Liver (tissue), 9 donors: ENCODE results near the gene FAM149B1. TPM values are rescaled to one million over a fixed set of nuclear protein-coding genes. Genes with fewer than 3 reads are reported as not detected.
A peak's percentile ranks its signal among the peaks of the same experiment; 100 is the strongest.

Experiments used
- DNase-seq: peaks from one replicate; pipeline ENCODE4 v3.0.0-alpha.2; 2017; ENCODE audit warnings: low spot score
- H3K27ac ChIP-seq, 2 donors: one replicate each; pipeline ENCODE4 v1.7.0; 2013; ENCODE audit warnings: inconsistent platforms in 2 of 2, low read length in 2 of 2, control low read depth in 1 of 2, low read depth in 1 of 2, mild to moderate bottlenecking in 1 of 2
- H3K27me3 ChIP-seq, 4 donors: one replicate each; pipeline versions ENCODE4 v1.6.1 to v1.7.0; 2013; ENCODE audit warnings: low read length in 3 of 4, inconsistent platforms in 1 of 4, mild to moderate bottlenecking in 1 of 4, moderate library complexity in 1 of 4; ENCODE audit not compliant: control insufficient read depth in 4 of 4, insufficient read depth in 4 of 4
- H3K36me3 ChIP-seq, 4 donors: one replicate each; pipeline versions ENCODE4 v1.6.1 to v1.7.0; 2013; ENCODE audit warnings: low read length in 3 of 4, mild to moderate bottlenecking in 3 of 4, low read depth in 1 of 4, moderate library complexity in 1 of 4; ENCODE audit not compliant: control insufficient read depth in 4 of 4, insufficient read depth in 3 of 4
- H3K4me1 ChIP-seq, 4 donors: one replicate each; pipeline versions ENCODE4 v1.6.1 to v1.7.0; 2013; ENCODE audit warnings: low read length in 3 of 4, mild to moderate bottlenecking in 3 of 4, moderate library complexity in 1 of 4; ENCODE audit not compliant: control insufficient read depth in 4 of 4, insufficient read depth in 4 of 4
- H3K4me3 ChIP-seq, 3 donors: one replicate each; pipeline versions ENCODE4 v1.6.1 to v1.7.0; 2013; ENCODE audit warnings: low read length in 3 of 3, control low read depth in 1 of 3, low read depth in 1 of 3, mild to moderate bottlenecking in 1 of 3
- H3K9ac ChIP-seq, 2 donors: one replicate each; pipeline ENCODE4 v1.7.0; 2013; ENCODE audit warnings: low read length in 2 of 2, mild to moderate bottlenecking in 2 of 2, moderate library complexity in 2 of 2, control low read depth in 1 of 2, low read depth in 1 of 2
- H3K9me3 ChIP-seq, 4 donors: one replicate each; pipeline versions ENCODE4 v1.6.1 to v1.7.0; 2013; ENCODE audit warnings: low read length in 3 of 4; ENCODE audit not compliant: control insufficient read depth in 4 of 4
- EGR1 ChIP-seq, 2 donors: IDR thresholded peaks; 2 replicates each; pipeline ENCODE4 v1.6.1; 2016 to 2018; ENCODE audit warnings: antibody characterized with exemption in 2 of 2, low read depth in 2 of 2
- FOXA1 ChIP-seq: IDR thresholded peaks from 2 replicates; pipeline ENCODE4 v1.6.1; 2016; ENCODE audit warnings: antibody characterized with exemption
- FOXA2 ChIP-seq: IDR thresholded peaks from 2 replicates; pipeline ENCODE4 v1.6.1; 2016; ENCODE audit warnings: antibody characterized with exemption
- GABPA ChIP-seq, 2 donors: IDR thresholded peaks in 1 of 2; conservative IDR thresholded peaks in 1 of 2; 2 replicates each; pipeline ENCODE4 v1.6.1; 2016; ENCODE audit warnings: antibody characterized with exemption in 2 of 2, mild to moderate bottlenecking in 1 of 2, moderate library complexity in 1 of 2
- HNF4A ChIP-seq, 2 donors: conservative IDR thresholded peaks; 2 replicates each; pipeline ENCODE4 v1.6.1; 2016; ENCODE audit warnings: antibody characterized with exemption in 2 of 2, mild to moderate bottlenecking in 2 of 2
- HNF4G ChIP-seq: IDR thresholded peaks from 2 replicates; pipeline ENCODE4 v1.6.1; 2016; ENCODE audit warnings: antibody characterized with exemption
- JUND ChIP-seq, 2 donors: IDR thresholded peaks; 2 replicates each; pipeline ENCODE4 v1.6.1; 2016; ENCODE audit warnings: antibody characterized with exemption in 2 of 2
- NR2F2 ChIP-seq: IDR thresholded peaks from 2 replicates; pipeline ENCODE4 v1.6.1; 2016; ENCODE audit warnings: antibody characterized with exemption
- RAD21 ChIP-seq, 2 donors: IDR thresholded peaks; 2 replicates each; pipeline ENCODE4 v1.6.1; 2016; ENCODE audit warnings: antibody characterized with exemption in 2 of 2, mild to moderate bottlenecking in 2 of 2
- RXRA ChIP-seq, 2 donors: IDR thresholded peaks; 2 replicates each; pipeline ENCODE4 v1.6.1; 2017 to 2018; ENCODE audit warnings: antibody characterized with exemption in 2 of 2, mild to moderate bottlenecking in 1 of 2
- SP1 ChIP-seq: IDR thresholded peaks from 2 replicates; pipeline ENCODE4 v1.6.1; 2018; ENCODE audit warnings: antibody characterized with exemption, mild to moderate bottlenecking
- TAF1 ChIP-seq: conservative IDR thresholded peaks from 2 replicates; pipeline ENCODE4 v1.6.1; 2016; ENCODE audit warnings: antibody characterized with exemption, mild to moderate bottlenecking
- YY1 ChIP-seq: IDR thresholded peaks from 2 replicates; pipeline ENCODE4 v1.6.1; 2016; ENCODE audit warnings: antibody characterized with exemption, mild to moderate bottlenecking
- WGBS: extraction: QIAGEN DNeasy Blood & Tissue Kit; methylation state at CpG from one replicate; pipeline ENCODE4 v1.1.7; 2013; 5-methylcytosine and 5-hydroxymethylcytosine counted together
- polyA plus RNA-seq, 2 donors: library from polyadenylated mRNA; stranded (reverse) in 1 of 2; unstranded in 1 of 2; fragments of 200-250 nt in 1 of 2; fragments of >200 nt in 1 of 2; fragmentation: Nextera tagmentation in 1 of 2; extraction: Ambion mirVana in 1 of 2; gene quantifications; one replicate each; pipeline versions ENCODE4 v1.2.1 to v1.2.3, GENCODE V29; 2013 to 2015
- total RNA-seq, 2 donors: library from RNA; depleted of rRNA; stranded (reverse); fragments of >200 nt; gene quantifications; one replicate each; pipeline ENCODE4 v1.2.3, GENCODE V29; 2014
- TF ChIP-seq, protein P1 (sequence below): IDR thresholded peaks from 2 replicates; pipeline ENCODE4 v1.6.1; 2016; ENCODE audit warnings: antibody characterized with exemption
- TF ChIP-seq, protein P2 (sequence below): IDR thresholded peaks from 2 replicates; pipeline ENCODE4 v1.6.1; 2016; ENCODE audit warnings: antibody characterized with exemption
- TF ChIP-seq, protein P3 (sequence below): fragments of 150-350 bp; IDR thresholded peaks from 2 replicates; pipeline ENCODE4 v1.5.1; 2017; ENCODE audit warnings: improper control_type of control experiment, low read depth, low read length; ENCODE audit not compliant: missing input control
- TF ChIP-seq, protein P4 (sequence below): IDR thresholded peaks from 2 replicates; pipeline ENCODE4 v1.6.1; 2016; ENCODE audit warnings: antibody characterized with exemption
- TF ChIP-seq, protein P5 (sequence below): IDR thresholded peaks from 2 replicates; pipeline ENCODE4 v1.6.1; 2016; ENCODE audit warnings: antibody characterized with exemption, mild to moderate bottlenecking
- donor health status: healthy.
- donor health status: healthy.
- donor health status: healthy.
- donor health status: healthy.
- donor health status: healthy.

FAM149B1 gene
- total RNA-seq (10 to 100 TPM; 10.9 to 12.9 TPM), polyA plus RNA-seq (1 to 10 TPM; 7.3 TPM)

DNA sequence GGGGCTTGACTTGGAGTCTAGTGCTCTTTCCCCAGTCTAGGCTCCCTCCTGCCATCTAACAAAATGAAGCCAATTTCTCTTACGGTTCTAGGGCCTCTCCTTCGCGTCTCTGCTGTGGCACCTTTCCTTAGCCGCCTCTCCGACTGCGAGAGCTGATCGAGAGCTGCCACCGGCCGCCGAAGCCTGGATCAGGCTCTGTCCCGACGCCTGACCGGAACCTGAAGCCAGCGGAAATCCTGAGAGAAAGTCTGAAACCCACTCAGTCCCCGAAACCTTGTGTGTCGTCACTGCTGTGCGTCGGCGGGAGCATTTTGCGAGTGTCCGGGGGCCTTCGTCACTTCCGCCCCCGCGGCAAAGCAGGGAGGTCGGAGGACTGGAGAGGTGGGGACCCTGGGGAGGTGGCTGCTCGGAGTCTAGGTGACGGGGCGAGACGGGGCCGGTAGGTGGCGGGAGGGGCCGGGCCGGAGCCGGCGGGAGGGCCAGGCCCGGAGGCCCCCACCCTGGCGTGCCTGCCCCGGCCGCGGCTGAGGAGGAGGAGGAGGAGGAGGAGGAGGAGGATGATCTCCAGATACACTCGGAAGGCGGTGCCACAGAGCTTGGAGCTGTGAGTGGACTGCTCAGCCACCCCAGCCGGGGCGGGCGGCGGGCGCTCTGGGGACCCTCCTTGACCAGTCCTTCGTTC, at the start of gene FAM149B1, which contains the start of gene ECD:
Gene FAM149B1 (plus strand): TSS at position 337 of the 682 bp plus-strand sequence. CDS start 221 bp downstream, at position 558.
Gene ECD (minus strand): TSS at position 226 of the 682 bp plus-strand sequence. CDS start 4,071 bp downstream, outside the sequence.
- WGBS = under 1% methylated on average over 49 of the region's 49 CpGs
- Histone ChIP-seq H3K27me3 (no peaks in the 10 kb centered on the region), H3K9me3 (no peaks in the 10 kb centered on the region), H3K9ac (peak within 1 kb of the TSS; percentile 96 to 99), H3K27ac (peak within 1 kb of the TSS; percentile 95 to 98), H3K4me3 (peak within 1 kb of the TSS; percentile 77 to 100 (median 84)), H3K36me3 (peaks cover 0 to 8% (median 5%) of the 10 kb centered on the region in 4 donors), H3K4me1 (peaks cover 3 to 23% (median 21%) of the 10 kb centered on the region in 4 donors)
- TF ChIP-seq, protein P1, sequence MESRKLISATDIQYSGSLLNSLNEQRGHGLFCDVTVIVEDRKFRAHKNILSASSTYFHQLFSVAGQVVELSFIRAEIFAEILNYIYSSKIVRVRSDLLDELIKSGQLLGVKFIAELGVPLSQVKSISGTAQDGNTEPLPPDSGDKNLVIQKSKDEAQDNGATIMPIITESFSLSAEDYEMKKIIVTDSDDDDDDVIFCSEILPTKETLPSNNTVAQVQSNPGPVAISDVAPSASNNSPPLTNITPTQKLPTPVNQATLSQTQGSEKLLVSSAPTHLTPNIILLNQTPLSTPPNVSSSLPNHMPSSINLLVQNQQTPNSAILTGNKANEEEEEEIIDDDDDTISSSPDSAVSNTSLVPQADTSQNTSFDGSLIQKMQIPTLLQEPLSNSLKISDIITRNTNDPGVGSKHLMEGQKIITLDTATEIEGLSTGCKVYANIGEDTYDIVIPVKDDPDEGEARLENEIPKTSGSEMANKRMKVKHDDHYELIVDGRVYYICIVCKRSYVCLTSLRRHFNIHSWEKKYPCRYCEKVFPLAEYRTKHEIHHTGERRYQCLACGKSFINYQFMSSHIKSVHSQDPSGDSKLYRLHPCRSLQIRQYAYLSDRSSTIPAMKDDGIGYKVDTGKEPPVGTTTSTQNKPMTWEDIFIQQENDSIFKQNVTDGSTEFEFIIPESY = peak; percentile 47
- TF ChIP-seq JUND (IDR thresholded peaks at IDR 0.05) (no peak), HNF4G (no peak), RAD21 (IDR thresholded peaks at IDR 0.05) (peak in 1 of 2 donors; percentile 55), RXRA (IDR thresholded peaks at IDR 0.05) (peak in 1 of 2 donors; percentile 22), SP1 (peak; percentile 62), GABPA (IDR thresholded peaks at IDR 0.05 in 1 of 2, conservative IDR thresholded peaks at IDR 0.05 in 1 of 2) (peak; percentile 91 to 98), FOXA1 (no peak), YY1 (peak; percentile 63), FOXA2 (no peak), EGR1 (IDR thresholded peaks at IDR 0.05; ENCODE audit: low read depth in 2 of 2) (peak; percentile 46 to 64), HNF4A (conservative IDR thresholded peaks at IDR 0.05) (no peak), TAF1 (peak; percentile 92), NR2F2 (no peak)
- TF ChIP-seq, protein P2, sequence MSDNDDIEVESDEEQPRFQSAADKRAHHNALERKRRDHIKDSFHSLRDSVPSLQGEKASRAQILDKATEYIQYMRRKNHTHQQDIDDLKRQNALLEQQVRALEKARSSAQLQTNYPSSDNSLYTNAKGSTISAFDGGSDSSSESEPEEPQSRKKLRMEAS = no peak
- TF ChIP-seq, protein P3, sequence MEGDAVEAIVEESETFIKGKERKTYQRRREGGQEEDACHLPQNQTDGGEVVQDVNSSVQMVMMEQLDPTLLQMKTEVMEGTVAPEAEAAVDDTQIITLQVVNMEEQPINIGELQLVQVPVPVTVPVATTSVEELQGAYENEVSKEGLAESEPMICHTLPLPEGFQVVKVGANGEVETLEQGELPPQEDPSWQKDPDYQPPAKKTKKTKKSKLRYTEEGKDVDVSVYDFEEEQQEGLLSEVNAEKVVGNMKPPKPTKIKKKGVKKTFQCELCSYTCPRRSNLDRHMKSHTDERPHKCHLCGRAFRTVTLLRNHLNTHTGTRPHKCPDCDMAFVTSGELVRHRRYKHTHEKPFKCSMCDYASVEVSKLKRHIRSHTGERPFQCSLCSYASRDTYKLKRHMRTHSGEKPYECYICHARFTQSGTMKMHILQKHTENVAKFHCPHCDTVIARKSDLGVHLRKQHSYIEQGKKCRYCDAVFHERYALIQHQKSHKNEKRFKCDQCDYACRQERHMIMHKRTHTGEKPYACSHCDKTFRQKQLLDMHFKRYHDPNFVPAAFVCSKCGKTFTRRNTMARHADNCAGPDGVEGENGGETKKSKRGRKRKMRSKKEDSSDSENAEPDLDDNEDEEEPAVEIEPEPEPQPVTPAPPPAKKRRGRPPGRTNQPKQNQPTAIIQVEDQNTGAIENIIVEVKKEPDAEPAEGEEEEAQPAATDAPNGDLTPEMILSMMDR = no peak
- TF ChIP-seq, protein P4, sequence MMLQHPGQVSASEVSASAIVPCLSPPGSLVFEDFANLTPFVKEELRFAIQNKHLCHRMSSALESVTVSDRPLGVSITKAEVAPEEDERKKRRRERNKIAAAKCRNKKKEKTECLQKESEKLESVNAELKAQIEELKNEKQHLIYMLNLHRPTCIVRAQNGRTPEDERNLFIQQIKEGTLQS = no peak
- TF ChIP-seq, protein P5, sequence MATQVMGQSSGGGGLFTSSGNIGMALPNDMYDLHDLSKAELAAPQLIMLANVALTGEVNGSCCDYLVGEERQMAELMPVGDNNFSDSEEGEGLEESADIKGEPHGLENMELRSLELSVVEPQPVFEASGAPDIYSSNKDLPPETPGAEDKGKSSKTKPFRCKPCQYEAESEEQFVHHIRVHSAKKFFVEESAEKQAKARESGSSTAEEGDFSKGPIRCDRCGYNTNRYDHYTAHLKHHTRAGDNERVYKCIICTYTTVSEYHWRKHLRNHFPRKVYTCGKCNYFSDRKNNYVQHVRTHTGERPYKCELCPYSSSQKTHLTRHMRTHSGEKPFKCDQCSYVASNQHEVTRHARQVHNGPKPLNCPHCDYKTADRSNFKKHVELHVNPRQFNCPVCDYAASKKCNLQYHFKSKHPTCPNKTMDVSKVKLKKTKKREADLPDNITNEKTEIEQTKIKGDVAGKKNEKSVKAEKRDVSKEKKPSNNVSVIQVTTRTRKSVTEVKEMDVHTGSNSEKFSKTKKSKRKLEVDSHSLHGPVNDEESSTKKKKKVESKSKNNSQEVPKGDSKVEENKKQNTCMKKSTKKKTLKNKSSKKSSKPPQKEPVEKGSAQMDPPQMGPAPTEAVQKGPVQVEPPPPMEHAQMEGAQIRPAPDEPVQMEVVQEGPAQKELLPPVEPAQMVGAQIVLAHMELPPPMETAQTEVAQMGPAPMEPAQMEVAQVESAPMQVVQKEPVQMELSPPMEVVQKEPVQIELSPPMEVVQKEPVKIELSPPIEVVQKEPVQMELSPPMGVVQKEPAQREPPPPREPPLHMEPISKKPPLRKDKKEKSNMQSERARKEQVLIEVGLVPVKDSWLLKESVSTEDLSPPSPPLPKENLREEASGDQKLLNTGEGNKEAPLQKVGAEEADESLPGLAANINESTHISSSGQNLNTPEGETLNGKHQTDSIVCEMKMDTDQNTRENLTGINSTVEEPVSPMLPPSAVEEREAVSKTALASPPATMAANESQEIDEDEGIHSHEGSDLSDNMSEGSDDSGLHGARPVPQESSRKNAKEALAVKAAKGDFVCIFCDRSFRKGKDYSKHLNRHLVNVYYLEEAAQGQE = peak; percentile 64
- DNase-seq = peak; percentile 93
